OCI-M1 (cell line): ENCODE data around the gene HADH.
"Not testable (repeated sequence)": the region's sequence is repeated elsewhere in the genome, so short reads cannot be mapped to it uniquely, and the experiment has no call there.

Experiments
- DNase-seq: peaks from one replicate; lab custom pipeline; 2025; lab: John Stamatoyannopoulos, UW

Gene HADH

GRCh38 chr4:108031427-108032083 lies 41.9 kb downstream of the HADH start:
- DNase-seq: no peak

GRCh38 chr4:108033348-108033747 lies 43.7 kb downstream of the HADH start:
- DNase-seq: no peak

DNA sequence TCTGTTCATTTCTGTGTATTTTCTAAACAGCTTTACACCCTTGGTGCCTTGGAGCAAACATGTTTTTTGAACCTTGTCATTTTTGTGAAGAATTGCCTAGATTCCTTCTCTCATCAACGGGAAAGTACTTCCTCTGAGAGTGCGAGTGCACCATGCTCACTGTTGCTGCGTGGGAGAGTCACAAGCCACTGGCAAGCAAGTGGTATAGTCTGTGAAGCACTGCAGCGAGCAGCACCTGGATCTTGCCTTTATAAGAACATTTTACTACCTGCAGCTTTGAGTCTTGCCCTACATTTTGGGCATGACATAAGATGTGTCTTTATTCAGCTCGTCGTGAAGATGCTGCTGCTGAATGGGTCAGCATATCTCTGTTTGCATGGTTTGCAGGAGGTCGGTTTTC lies 44.9 kb downstream of the HADH start:
- DNase-seq: no peak

- no peak for DNase-seq
These were observed 46.0 kb downstream of the HADH start for GRCh38 chr4:108035691-108036090.

GRCh38 chr4:108036213-108036612 lies 46.5 kb downstream of the HADH start:
- DNase-seq: no peak

- no peak for DNase-seq
These were observed 48.2 kb downstream of the HADH start for GRCh38 chr4:108037884-108038283.

- DNase-seq: no peak
These were observed 53.2 kb downstream of the HADH start for GRCh38 chr4:108042927-108043326.

- DNase-seq: no peak
These were observed 53.8 kb downstream of the HADH start for GRCh38 chr4:108043526-108043925.

- DNase-seq: no peak
These were observed 55.4 kb downstream of the HADH start for GRCh38 chr4:108044951-108045686.

DNA sequence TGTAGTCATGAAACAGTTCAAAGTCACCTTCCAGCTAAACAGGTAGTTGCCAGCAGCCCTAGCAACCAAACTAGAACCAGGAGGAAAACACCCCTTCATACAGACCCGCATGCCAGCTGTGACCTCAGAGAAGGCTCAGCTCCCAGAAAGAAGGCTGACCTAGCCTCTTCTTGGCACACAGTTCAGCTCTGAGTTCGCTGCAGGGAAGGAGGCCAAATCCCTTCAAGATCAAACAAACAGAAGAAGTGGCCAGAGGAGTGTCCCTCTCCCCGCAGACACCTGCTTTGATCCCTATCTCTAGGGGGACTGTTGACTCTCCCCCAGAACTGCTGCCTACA lies 56.0 kb downstream of the HADH start:
- DNase-seq: no peak

DNA sequence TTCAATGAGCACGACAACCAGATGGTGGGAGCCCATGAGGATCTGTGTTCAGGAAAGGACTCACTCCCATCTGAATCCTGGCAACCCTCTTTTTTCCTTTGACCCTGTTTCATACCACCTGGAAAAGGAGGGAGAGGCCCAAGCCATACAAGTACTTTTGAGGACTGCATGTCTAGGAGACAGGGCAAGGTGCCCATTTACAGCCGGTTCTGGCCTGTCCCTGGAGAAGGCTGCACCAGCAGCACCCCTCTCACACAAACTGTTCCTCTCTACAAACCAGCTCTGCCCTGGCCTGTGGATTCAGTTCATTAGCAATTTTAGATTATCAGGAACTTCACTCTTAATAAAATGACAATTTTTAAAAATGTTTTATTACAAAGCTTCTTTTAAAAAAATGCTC lies 57.5 kb downstream of the HADH start:
- DNase-seq: no peak

GRCh38 chr4:108048157-108048556 lies 58.5 kb downstream of the HADH start:
- DNase-seq: no peak

- no peak for DNase-seq
These were observed 59.3 kb downstream of the HADH start for GRCh38 chr4:108048997-108049396.

DNA sequence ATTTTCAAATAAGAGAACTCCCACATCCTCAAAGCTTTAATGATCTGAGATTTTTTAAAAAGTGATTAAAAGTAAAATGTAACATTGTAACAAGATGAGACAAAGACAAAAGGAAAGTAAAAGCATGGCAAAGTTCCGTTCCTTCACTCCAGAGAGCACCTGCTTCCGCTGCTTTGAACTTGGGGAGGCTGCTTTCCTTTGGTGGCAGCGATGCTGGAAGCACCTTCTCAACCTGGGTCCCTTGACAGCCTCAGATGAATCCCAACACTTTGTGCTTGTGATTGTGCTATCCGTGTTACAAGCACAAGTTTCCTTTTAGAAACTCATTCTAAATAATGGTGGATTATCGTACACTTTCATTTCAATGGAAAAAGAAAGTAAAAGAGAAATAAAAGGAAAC lies 59.7 kb downstream of the HADH start:
- no peak for DNase-seq

- not testable (repeated sequence) for DNase-seq
These were observed 60.8 kb downstream of the HADH start for GRCh38 chr4:108050166-108051111.

DNA sequence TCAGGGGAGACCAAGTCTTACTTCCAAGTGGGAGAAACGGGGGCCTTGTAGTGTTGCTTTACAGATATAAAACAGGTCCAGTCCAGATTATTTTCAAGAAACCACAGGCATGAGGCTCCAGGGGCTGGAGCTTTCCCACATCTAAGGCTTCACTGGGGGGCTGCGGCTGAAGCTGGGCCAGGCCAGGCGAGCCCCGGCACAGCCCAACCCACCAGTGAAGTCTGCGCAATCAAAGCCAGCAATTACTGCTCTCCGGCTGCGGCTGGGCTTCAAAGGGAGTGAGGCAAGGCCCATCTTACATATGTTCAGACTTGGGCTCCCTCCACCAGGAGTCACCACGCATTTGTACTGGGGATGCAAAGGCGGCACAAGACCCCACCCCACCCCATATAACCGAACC lies 61.7 kb downstream of the HADH start:
- no peak for DNase-seq

- DNase-seq: no peak
These were observed 63.0 kb downstream of the HADH start for GRCh38 chr4:108052558-108053120.

- DNase-seq: no peak
These were observed 63.6 kb downstream of the HADH start for GRCh38 chr4:108053251-108053711.

- no peak for DNase-seq
These were observed 64.4 kb downstream of the HADH start for GRCh38 chr4:108054025-108054638.

DNA sequence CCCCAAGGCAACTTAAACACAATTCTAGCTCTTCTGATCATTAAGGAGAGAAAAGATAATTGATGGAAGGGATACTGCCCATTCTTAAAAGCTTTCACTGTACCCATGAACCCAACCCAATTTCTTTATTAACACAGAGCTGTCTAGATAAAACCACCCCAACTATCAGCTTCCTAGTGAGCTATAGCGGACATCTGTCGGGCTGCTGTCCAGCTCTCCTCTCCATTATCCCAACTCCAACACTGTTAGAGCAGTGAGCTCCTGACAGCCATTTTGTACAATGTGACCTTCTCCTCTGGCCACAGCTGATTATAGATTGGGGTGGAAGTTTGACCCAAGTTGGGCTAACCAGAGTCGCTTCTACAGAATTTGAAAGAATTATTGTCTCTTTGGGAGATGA lies 66.1 kb downstream of the HADH start:
- no peak for DNase-seq

- DNase-seq: no peak
These were observed 66.7 kb downstream of the HADH start for GRCh38 chr4:108056418-108056817.
